Measurements from ENCODE around the gene C9orf72.

DNA sequence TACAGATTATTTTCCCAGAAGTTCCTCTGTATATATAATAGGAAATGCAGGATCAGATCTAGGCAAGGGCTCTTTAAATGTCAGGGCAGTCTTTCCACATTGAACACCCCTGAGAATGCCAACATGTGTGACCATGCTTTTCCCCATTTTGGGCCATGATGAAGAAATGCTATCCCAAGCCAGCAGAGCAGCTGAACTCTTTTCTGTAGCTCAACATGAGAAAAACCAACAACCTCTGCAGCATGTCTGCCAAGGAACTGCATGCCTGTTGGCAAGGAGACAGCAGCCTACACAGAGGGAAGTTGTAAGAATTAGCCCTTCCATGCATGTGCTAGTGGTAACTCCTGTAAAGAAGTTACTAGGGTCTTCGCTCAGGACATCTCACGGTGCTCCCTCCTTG, 58.7 kb downstream of the C9orf72 start:
- TF ChIP-seq HINFP (tag; conservative IDR thresholded peaks at IDR 0.05; ENCODE audit: low read depth) (no peak), GATAD2A (IDR thresholded peaks at IDR 0.05) (no peak), TAF1 (IDR thresholded peaks at IDR 0.05; ENCODE audit: control insufficient read depth, extremely low read depth, insufficient read depth, low read length, severe bottlenecking) (no peak), NFXL1 (CRISPR knock-in tag; IDR thresholded peaks at IDR 0.05) (no peak), ELK1 (CRISPR knock-in tag; IDR thresholded peaks at IDR 0.05) (no peak), PHB (CRISPR knock-in tag; IDR thresholded peaks at IDR 0.05) (no peak), CTCF (IDR thresholded peaks at IDR 0.05 in 2 of 3, conservative IDR thresholded peaks at IDR 0.05 in 1 of 3; ENCODE audit: insufficient read depth in 2 of 3, low read depth in 1 of 3, low read length in 3 of 3) (no peak), AFF4 (CRISPR knock-in tag; IDR thresholded peaks at IDR 0.05) (no peak), C11orf30 (IDR thresholded peaks at IDR 0.05; ENCODE audit: low read depth) (no peak)

All from K562 (cell line).